Stimulated activated CD8-positive, alpha-beta memory T cell treated with anti-CD3 and anti-CD28 coated beads, Interleukin-4, amount 100 ng/mL, for 24 hours (primary cell): ENCODE data around the gene PDGFB.

Experiments used
- DNase-seq: peaks from one replicate; pipeline ENCODE4 v3.0.0-alpha.2; 2020; ENCODE audit warnings: low read depth

Gene PDGFB

GRCh38 chr22:39254122-39254521 is 9.3 kb upstream of the PDGFB start:
- DNase-seq = no peak

- DNase-seq = no peak
Measured at GRCh38 chr22:39253435-39254070, 8.8 kb upstream of the PDGFB start.

- DNase-seq = no peak
Measured at GRCh38 chr22:39252461-39253434, 8.0 kb upstream of the PDGFB start.

GRCh38 chr22:39251762-39252460 is 7.1 kb upstream of the PDGFB start:
- no peak for DNase-seq

GRCh38 chr22:39250838-39251237 is 6.1 kb upstream of the PDGFB start:
- no peak for DNase-seq

GRCh38 chr22:39250131-39250530 is 5.3 kb upstream of the PDGFB start:
- DNase-seq = no peak

- no peak for DNase-seq
Measured at GRCh38 chr22:39249086-39249704, 4.4 kb upstream of the PDGFB start.

GRCh38 chr22:39248254-39248653 is 3.5 kb upstream of the PDGFB start:
- DNase-seq = no peak

GRCh38 chr22:39247361-39247760 is 2.6 kb upstream of the PDGFB start:
- DNase-seq = no peak

- DNase-seq = no peak
Measured at GRCh38 chr22:39246690-39247332, 2.0 kb upstream of the PDGFB start.

GRCh38 chr22:39246217-39246616 is 1.4 kb upstream of the PDGFB start:
- DNase-seq = no peak

- no peak for DNase-seq
Measured at GRCh38 chr22:39245130-39246039, 603 bp upstream of the PDGFB start.

- DNase-seq = no peak
Measured at GRCh38 chr22:39244136-39244495, 666 bp downstream of the PDGFB start.

GRCh38 chr22:39243439-39244135 is 1.2 kb downstream of the PDGFB start:
- DNase-seq = no peak

- no peak for DNase-seq
Measured at GRCh38 chr22:39242595-39243438, 2.0 kb downstream of the PDGFB start.

- DNase-seq = no peak
Measured at GRCh38 chr22:39241794-39242594, 2.8 kb downstream of the PDGFB start.

GRCh38 chr22:39240831-39241793 is 3.7 kb downstream of the PDGFB start:
- DNase-seq = no peak
